Measurements from ENCODE around the gene ADAMTS12. TPM values are rescaled to one million over a fixed set of nuclear protein-coding genes. Genes with fewer than 3 reads are reported as not detected.

Gene ADAMTS12
- total RNA-seq, 6 experiments from 2014 or later, result 42.2 to 49.7 (median 47.2) TPM

- H3K27ac Mint-ChIP-seq, result no peak overlapping the region
- H3K4me3 Mint-ChIP-seq, result no peak overlapping the region
- DNase-seq, result no peak
- no peak for TF ChIP-seq CTCF (IDR thresholded peaks at IDR 0.05)
- H3K27me3 Mint-ChIP-seq (ENCODE audit: insufficient read depth), result no peaks in the 10 kb centered on the region; the same call in 1 of the 2 replicates
- H3K4me1 Mint-ChIP-seq (ENCODE audit: low read depth), result peaks cover 61% of the 10 kb centered on the region
- peaks cover 27% of the 10 kb centered on the region for H3K9me3 Mint-ChIP-seq
- peaks cover 39% of the 10 kb centered on the region for H3K36me3 Mint-ChIP-seq (ENCODE audit: low read depth)
Measured at GRCh38 chr5:33696411-33696810, 195.4 kb downstream of the ADAMTS12 start.

GRCh38 chr5:33692980-33693379 is 198.8 kb downstream of the ADAMTS12 start:
- H3K9me3 Mint-ChIP-seq, result peaks cover 27% of the 10 kb centered on the region
- no peak for DNase-seq
- H3K4me3 Mint-ChIP-seq, result no peak overlapping the region
- TF ChIP-seq CTCF (IDR thresholded peaks at IDR 0.05), result no peak
- H3K27ac Mint-ChIP-seq, result peak overlapping the region; percentile 54; the same call in 1 of the 2 replicates
- peaks cover 44% of the 10 kb centered on the region for H3K36me3 Mint-ChIP-seq (ENCODE audit: low read depth)
- H3K27me3 Mint-ChIP-seq (ENCODE audit: insufficient read depth), result no peaks in the 10 kb centered on the region
- peaks cover 75% of the 10 kb centered on the region for H3K4me1 Mint-ChIP-seq (ENCODE audit: low read depth)

- peak overlapping the region; percentile 91 for H3K27ac Mint-ChIP-seq
- peaks cover 78% of the 10 kb centered on the region for H3K4me1 Mint-ChIP-seq (ENCODE audit: low read depth)
- peaks cover 27% of the 10 kb centered on the region for H3K9me3 Mint-ChIP-seq
- H3K4me3 Mint-ChIP-seq, result peak overlapping the region; percentile 31; the same call in 1 of the 2 replicates
- DNase-seq, result no peak
- TF ChIP-seq CTCF (IDR thresholded peaks at IDR 0.05), result no peak
- peaks cover 50% of the 10 kb centered on the region for H3K36me3 Mint-ChIP-seq (ENCODE audit: low read depth)
- no peaks in the 10 kb centered on the region for H3K27me3 Mint-ChIP-seq (ENCODE audit: insufficient read depth)
Measured at GRCh38 chr5:33691856-33692255, 199.9 kb downstream of the ADAMTS12 start.

- Mint-ChIP-seq H3K27ac (peak overlapping the region; percentile 91), H3K36me3 (ENCODE audit: low read depth) (peaks cover 47% of the 10 kb centered on the region), H3K4me3 (peak overlapping the region; percentile 20), H3K4me1 (ENCODE audit: low read depth) (peaks cover 85% of the 10 kb centered on the region), H3K9me3 (peaks cover 27% of the 10 kb centered on the region), H3K27me3 (ENCODE audit: insufficient read depth) (no peaks in the 10 kb centered on the region)
- DNase-seq, result peak; percentile 90
- TF ChIP-seq CTCF (IDR thresholded peaks at IDR 0.05), result no peak
Measured at GRCh38 chr5:33690374-33691135, 201.2 kb downstream of the ADAMTS12 start.

GRCh38 chr5:33688526-33688925 is 203.3 kb downstream of the ADAMTS12 start:
- peaks cover 17% of the 10 kb centered on the region for H3K9me3 Mint-ChIP-seq
- no peak overlapping the region for H3K4me3 Mint-ChIP-seq
- no peak for TF ChIP-seq CTCF (IDR thresholded peaks at IDR 0.05)
- no peak overlapping the region for H3K27ac Mint-ChIP-seq
- H3K27me3 Mint-ChIP-seq (ENCODE audit: insufficient read depth), result no peaks in the 10 kb centered on the region
- DNase-seq, result no peak
- H3K36me3 Mint-ChIP-seq (ENCODE audit: low read depth), result peaks cover 38% of the 10 kb centered on the region
- peaks cover 92% of the 10 kb centered on the region for H3K4me1 Mint-ChIP-seq (ENCODE audit: low read depth)
